SIG-M5 (cell line): ENCODE results near the gene ARHGEF3.

Source experiments
- DNase-seq: peaks from one replicate; lab custom pipeline; 2025; lab: John Stamatoyannopoulos, UW

Gene ARHGEF3, protein sequence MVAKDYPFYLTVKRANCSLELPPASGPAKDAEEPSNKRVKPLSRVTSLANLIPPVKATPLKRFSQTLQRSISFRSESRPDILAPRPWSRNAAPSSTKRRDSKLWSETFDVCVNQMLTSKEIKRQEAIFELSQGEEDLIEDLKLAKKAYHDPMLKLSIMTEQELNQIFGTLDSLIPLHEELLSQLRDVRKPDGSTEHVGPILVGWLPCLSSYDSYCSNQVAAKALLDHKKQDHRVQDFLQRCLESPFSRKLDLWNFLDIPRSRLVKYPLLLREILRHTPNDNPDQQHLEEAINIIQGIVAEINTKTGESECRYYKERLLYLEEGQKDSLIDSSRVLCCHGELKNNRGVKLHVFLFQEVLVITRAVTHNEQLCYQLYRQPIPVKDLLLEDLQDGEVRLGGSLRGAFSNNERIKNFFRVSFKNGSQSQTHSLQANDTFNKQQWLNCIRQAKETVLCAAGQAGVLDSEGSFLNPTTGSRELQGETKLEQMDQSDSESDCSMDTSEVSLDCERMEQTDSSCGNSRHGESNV

DNA sequence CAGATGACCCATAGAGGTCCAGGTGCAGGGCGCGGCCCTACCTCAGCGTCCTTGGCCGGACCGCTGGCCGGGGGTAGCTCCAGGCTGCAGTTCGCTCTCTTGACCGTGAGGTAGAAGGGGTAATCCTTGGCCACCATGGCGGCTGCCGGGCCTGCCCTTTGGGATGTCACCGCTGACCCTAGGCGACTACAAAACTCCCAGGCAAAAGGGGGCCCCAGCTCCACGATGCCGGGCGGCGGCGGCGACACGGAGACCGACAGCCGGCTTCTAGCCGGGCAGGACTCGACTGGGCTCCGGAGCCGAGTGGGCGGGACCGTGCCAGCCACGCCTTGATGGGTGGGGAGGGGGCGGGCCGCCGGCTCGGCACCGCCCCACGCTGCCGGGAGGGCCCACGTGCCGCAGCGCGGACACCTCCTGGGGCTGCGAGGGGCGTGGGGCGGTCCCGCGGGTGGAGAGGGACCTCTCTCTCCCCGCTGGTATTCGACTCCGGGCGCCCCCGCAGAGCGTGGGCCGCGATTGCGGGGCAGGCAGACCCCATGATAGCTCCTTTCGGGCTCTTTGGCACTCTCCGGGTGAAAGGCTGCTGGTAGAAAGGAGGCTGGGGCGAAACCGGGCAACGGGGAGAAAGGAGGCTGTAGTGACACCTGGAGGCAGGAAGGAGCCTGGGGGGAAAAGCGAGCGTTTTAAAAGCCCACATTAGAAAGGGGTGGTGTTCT is at the start of gene ARHGEF3:
Gene ARHGEF3 (minus strand): TSS at position 288 of the 716 bp plus-strand sequence. CDS start 151 bp downstream, at position 137.
- no peak for DNase-seq

DNA sequence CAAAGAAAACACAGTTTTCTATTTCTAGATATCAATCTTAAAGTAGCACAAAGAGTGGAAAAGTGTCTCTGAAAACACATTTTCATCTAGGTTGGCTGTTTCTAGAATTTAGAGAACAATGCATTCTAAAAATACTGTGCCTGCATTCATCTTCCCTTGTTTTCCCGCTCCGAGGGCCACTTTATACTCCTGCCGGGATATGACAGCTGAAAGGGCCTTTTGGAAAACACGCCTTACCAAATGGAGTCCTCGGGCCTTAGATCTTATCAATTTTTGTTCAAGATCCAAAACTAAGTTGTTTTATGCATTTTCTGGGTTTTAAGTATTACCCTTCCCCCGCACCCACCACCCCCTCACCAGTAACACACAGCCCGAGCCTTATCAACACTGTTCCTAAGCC is 47.9 kb upstream of the ARHGEF3 start:
- DNase-seq = no peak

DNA sequence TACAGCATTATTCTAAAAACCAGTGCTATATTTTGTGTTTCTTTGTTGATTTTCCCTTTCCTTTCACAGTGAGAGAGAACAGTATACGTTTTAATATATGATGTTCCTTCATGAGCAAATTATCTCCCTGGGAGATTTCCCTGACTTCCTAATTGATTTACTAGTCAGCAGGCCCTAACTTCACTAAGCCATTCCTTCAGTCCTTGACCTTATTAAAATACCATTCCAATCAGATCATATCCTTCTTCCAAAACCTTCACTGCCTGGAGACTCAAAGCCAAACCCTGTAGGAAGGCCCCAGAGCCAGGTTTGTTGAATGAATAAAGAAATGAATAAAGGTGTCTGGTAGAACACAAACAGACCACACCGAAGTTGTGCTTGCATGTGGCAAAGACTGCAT is 43.8 kb upstream of the ARHGEF3 start:
- no peak for DNase-seq

DNA sequence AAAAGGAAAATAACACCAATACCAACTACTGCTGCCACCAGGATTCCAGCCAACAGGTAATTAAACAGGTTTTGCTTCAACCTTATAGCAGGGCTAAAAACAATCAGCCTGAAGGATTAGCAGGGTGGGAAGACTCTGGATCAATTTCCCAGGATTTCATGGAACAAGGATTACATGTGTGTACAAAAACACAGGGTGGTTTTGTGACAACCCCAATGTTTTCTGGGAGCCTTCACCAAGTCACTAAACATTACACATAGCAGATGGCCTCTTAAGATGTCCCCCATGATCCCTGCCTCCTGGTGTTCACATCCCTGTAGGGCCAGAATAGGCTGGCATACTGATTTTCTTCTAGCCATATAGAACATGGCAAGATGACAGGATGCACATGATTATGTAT is 42.8 kb upstream of the ARHGEF3 start:
- DNase-seq = no peak

DNA sequence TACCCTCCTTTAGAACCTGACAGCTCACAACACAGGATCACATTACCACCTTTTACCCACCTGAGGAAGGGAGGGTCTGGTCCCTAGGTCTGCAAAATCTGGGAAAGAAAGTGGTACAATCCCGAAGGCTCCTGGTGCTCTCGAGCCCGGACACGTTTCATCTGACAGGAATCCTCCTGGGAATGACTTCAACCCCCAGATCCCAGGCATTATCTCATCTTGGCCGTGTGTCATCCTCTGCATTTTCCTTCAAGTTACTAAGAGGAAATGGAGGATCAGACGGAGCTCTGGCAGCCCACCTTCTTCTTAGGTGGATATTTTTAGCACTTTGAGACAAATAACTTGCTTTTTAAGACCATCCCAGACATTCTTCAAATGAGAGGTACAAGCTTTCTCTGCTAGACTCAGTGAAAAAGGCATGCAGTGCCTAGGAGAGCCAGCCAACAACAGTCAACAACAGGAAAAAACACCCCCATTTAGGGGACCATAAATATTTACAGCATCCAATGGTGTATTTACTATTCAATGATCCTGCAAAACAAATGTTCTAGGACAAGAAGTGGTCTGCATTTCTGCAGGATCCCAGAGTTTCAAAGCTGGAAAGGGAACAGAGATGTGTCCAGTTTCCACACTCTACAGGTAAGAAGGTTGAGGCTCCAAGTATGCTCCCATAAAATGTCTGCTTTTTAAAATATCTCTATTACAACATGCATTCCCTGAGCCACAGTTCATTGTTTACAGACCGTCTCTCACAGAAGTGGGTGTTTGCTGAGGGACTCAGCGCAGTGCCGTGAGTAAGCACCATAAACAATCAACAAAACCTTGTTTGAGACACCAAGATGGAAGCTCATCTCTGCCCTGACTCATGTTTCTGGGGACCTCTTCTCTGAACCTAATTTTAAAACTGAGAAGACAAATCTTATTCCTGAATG is 38.3 kb upstream of the ARHGEF3 start:
- no peak for DNase-seq

DNA sequence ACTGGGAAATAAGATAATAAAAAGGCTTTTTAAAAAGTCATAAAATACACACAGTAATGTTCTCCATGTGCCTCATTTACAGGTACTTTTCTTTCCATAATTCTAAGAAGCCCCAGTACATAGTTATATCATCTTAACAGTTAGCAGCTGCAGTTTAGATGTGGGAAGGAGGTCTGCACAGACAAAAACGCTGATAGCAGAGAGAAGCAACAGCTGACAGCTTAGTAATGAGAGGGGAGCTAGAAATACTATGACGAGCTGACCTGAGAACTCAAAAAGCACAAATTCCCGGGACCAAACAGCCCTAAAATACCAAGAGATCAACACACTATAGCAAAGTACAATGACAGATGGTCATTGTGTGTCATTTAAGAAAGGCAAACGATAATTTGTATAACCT is 36.7 kb upstream of the ARHGEF3 start:
- DNase-seq = no peak

DNA sequence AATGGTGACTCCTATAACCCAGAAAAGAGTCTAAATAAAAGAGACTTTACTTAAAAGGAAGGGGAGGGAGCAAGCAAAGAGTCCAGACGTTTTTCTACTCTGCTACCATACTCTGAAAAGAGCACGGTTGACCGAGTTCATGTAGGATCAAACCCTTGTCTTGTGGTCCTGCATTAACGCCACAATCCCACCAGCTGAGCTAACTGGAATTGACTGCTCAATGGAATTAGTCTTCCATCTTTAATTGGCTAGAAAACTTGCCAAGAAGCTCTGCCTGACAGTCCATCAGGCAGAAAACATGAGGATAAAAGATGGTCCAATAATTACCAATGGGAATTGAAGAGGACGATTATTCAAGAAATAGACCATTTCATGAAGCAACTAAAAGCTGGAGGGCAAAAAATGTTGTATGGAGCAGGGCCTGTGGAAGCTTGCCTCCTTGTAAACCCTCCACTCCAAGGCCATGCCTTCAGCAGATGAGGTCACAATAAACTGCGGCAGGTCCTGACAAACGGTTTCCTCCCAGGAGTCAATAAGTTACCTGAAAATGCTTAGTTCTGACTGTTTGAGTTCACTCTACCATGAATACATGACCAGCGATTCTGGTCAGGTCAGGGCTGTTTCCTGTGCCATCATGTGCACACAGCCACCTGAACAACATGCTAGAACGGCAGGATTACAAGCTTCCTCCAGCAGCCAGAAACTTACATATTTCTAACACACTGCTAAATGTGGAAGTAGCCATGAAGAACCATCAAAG is 35.6 kb upstream of the ARHGEF3 start:
- no peak for DNase-seq

DNA sequence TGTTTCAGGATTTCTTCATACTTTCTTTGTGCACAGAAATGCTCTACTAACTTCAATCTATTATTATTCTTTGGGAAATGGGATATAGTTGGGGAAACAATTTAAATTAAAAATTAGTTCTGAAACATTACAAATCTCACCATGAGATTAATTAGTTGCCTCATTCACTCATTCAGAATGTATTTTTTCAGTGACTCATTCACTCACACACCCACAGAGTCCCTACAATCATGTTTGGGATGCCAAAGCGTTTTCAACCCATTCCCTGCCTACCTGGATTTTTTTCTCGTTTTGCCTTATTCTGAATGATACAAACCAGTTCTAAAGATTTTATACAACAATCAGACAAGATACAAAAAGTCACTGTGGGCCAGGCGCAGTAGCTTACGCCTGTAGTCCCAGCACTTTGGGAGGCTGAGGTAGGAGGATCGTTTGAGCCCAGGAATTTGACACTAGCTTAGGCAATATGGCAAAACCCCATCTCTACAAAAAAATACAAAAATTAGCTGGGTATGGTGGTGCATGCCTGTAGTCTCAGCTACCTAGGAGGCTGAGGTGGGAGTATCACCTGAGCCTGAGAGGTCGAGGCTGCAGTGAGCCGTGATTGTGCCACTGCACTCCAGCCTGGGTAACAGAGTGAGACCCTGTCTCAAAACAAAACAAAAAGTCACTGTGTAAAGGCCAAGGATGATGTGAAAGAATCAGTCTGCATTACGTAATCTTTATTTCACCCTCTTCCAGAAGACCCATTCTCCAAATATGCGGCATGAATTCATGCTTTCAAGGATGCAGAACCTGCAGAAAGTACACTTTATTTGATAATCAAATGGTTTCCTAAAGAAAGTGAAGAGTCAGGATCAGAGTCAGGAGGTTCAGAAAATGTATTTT is 34.8 kb upstream of the ARHGEF3 start:
- DNase-seq = no peak

DNA sequence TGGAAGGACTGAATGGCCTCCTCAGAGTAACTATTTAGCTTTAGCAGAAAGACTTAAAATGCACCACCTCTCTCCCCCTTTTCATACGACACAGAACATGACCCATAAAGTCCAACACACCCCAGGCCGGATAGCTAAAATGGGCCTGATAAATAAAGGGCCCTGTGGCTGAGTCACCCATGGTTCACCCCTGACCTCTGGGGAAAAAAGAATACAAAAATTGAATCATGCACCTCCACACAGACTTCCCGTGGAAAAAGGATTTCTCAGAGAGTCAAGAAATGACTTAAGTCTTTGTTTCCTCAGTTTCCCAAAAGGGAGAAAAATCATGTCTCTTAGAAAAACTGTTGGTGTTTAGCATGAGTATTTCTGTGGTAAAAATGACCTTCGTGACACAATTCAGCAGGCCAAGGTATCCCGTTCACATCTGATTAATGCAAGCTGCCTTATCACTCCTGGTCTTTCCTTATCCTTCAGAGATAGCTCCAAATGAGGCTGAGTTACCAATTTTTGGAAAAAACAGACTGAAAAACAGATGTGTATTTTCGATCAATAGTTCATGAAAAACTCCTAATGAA is 34.0 kb upstream of the ARHGEF3 start:
- no peak for DNase-seq

DNA sequence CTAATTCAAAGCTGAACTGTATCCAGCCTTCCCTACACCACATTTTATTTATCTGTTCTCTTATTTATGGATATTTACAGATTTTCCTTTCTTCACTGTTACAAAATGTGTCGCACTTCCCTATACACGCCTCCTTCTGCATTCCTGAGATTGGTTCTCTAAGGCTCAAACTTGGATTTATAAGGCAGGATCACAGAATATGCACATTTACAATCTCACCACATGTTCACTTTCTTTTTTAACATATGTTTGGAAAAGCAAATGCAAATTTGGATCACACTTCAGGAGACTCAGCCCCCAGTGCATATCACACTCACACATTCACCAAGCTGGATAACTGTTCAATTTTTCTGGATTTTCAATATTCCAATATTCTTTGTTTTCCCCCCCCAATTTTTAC is 31.8 kb upstream of the ARHGEF3 start:
- DNase-seq = no peak

DNA sequence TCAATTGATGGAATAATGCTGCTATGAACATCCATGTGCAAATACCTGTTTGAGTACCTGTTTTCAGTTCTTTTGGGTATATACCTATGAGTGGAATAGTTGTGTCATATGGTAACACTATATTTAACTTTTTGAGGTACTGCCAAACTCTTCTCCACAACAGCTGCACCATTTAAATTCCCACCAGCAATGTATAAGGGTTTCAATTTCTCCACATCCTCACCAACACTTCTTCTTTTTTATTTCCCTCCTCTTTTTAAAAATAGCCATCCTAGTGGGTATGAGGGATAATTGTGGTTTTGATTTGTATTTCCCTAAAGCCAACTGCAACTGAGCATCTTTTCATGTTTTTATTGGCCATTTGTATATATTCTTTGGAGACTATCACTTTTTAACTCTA is 31.3 kb upstream of the ARHGEF3 start:
- no peak for DNase-seq

DNA sequence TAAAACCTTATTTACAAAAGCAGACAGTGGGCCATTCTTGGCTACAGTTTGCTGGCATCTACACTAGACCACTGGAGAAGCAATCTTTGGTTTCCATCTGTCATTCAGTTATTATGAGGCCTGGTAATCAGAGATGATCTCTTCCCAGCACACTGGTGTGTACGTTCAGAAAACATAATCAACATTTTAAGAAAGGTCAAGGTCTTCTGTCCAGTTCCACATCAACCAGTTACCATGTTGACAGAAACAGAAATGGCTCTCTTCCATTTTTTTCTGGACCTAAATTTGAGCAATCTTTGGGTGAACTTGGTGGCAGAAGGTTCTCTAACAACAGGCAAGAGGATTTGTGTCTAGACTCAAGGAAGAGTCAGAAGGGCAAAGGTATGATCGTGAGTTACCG is 29.8 kb upstream of the ARHGEF3 start:
- DNase-seq = no peak

DNA sequence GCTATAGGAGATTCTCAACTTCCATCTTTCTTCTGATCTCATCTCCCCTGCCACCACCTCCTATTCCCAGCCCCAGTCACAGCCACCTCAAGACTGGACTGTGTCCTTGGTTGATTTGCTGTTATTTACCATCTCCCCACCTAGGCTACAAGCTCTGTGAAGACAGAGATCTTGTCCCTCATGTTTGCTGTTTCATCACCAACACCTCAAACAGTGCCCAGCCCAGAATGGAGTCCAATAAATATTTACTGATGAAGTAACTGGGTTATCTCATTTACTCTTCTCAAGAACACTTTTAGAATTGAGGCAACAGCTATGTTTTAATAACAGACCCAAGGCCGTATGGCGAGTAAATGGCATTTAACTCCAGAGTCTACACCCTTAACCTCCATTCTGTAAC is 29.1 kb upstream of the ARHGEF3 start:
- no peak for DNase-seq

DNA sequence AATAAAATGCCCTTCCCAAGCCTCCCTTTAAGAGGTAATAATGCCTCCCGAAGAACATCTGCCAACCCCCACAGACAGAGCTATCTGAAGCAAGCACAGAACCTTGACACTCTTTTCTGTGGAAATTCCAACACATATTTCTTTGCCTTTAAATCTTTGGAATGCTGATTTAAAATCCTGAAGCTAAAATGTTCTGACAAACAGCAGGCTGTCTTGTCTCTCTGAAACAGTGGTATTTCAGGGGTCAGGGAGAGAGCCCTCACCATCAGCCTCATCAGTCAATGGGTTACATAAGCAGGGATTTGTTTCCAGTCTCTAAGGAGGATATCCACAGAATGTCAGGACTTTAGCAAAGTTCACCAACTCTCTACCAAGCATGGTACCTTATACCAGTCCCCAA is 27.8 kb upstream of the ARHGEF3 start:
- no peak for DNase-seq

DNA sequence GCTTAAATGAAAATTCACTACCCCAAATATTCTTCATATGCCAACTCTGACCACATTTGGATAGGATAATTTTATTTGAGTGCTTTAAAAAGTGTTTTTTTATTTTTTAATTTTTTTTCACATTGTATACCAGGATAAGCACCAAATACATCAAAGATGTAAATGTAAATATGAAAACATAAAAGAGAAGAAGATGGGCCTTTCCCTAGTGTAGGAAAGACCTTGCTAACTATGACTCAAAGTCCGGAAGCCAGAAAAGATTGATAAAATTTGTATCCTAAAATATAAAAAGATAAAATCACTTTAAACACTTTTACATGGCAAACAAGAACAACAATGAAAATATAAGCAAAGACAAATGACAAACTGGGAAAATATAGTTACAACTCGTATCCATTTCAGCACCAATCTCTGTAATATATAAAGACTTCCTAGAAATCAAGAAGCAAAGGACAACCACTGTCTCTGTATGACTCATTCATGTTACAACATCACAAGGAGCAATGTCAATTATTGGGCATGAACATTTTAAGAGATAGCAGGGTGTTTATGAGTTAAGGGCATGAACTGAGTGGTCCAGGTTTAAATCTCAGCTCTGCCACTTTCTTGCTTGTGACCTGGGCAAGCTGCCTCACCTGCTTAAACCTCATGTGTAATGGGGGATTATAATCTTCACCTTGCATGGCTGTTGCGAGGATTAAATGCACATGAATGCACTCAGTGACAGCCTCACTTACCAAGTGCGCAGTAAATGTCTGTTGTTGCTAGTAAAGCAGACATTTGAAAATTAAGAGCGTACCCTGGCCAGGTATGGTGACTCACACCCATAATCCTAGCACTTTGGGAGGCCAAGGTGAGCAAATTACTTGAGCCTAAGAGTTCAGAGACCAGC is 25.3 kb upstream of the ARHGEF3 start:
- peak; percentile 8 for DNase-seq

DNA sequence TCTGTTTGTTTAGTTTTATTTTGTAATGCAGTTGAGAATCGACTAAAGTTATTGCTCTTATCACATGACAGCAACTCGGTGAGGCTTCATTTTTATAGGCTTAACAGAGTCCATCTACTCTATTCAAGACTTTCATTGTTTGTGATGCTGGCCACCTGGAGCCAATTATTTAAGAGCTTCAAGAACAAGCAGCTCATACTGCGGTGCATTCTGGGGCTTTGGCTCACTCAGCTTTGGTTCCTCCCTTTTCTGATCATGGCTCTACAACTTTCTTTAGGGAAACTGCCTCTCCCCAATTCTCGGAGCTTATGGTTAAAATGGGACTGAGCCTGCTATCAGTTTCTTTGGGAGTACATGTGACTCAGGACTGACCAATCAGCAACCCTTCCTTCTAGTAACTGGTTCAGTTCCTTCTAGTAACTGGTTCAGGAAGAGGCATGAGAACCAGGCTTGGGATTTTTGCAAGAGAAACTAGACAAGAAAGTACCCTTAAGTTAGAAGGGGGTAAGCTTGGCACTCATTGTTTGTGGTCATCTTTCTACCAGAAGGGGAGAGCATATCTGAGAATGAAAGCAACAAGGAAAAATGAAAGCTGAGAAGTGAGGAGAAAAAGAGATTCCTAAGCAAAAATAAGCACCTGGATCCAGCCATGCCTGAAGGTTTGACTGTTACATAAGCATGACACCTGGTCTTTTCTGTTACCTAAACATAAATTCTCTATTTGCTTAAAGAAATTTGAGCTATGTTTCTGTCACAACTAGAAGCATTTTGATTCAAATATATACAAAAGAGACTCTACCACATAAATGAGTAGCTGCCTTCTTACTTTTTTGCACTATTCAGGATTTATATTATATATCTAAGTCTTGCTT is 24.1 kb upstream of the ARHGEF3 start:
- no peak for DNase-seq

DNA sequence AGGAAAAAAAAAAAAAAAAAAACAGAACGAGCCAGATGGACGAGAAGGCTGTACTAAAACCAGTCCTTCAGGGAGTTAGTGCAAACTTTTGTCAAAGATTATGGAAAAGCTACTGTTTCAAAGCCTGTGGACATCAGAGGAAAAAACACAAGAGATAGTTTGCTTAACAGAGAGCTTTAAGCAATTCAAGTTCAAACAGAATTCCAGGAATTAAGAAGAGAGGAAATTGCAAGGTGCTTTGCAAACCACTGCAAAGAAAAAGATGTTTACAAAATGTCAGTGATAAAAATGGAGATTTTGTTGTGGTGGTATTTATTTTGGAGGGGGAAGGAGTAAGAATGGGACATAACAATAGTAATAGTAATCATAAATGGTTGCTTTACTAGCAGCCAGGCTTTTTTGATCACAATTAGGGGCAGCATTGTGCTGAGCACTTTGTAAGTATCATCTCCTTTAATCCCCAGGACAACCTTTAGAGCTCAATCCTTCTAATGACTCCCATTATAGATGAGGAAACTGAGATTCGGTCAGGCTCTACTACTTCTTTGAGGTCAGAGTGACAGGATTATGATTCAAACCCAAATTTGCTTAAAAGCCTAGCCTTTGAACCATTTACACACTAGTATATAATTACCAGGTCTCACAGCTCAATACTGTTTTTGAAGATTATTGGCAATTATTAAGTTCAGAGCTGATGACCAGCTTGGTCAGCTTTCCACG is 22.4 kb upstream of the ARHGEF3 start:
- no peak for DNase-seq
